ENCODE measurements around the gene CD247. TPM values are rescaled to one million over a fixed set of nuclear protein-coding genes. Genes with fewer than 3 reads are reported as not detected.

CD247 gene
- polyA plus RNA-seq, 5 donors, result 1.2 to 3.3 (median 1.7) TPM

DNA sequence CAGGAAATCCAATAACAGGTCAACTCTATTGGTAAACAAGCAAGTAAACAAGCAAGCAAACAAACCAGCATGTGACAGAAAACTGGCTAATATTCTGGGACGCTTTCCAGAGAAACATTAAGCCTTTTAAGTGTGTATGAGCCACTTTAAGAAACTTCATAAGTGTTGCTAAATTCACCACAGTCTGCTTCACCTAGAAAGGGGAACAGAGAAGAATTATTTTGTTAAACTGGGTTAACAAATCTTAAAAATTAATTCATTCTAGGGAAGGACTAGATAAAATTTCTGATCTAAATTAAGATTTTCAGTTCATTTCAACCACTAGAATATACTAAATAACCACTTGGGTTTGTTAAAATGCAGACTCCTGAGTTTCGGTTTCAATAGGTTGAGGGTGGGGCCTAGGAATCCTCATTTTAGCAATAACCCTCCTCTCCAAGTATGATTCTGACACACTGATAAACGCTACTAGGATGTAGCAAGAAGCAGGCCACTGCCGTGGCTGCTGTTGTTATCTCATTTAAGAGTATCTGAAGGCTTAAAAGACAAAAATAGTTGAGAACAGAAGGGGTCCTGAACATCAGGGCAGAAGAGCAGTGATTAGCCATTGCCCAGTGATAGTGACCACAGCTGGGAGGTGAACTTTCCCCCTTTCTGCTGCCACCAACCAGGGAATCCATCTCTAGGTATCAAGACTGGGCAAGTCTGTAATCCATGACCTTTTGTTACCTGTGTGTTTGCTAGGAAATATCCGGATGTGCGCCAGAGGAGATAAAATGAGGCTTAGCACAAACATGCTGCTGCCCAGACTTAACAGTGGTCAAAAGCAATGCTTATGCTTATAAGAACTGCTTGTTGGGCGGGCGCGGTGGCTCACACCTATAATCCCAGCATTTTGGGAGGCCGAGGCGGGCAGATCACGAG lies 24.0 kb upstream of the CD247 start:
- no peak for DNase-seq

DNA sequence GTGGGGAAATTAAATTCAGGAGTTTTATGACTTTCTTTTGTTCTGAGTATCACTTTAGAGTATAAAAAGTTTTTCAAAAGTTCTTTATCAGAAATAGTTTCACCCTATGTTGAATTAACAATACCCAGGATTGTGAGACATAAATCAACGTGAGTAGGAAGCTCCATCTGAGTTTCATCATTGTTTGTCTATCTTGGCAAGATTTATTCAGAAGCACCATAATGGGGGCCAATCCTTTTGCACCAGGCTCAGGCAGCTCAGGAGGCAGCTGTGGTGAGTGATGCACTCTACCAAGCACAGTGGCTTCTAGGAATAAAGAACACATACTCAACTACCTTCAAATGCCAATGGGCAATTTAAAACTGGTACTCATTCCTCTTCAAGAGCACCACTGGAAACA lies 23.3 kb upstream of the CD247 start:
- DNase-seq, result no peak

DNA sequence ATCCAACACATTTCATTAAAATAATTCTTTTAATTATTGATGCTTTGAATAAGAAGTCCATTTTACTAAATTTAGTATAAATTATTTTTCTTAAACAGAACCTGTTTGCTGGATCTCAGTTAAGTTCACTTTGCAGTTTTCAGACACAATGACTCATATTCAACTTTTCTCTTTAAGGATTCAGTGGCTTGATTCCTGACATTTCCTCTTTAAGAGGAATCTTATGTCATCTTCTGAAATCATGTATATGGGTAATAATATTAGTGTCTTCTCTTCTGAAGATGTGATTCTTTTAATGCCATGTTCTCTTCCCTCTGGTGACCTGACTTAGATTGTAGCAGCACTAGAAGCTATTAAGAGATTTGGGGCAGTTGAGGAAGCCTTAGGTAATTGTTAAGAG lies 22.7 kb upstream of the CD247 start:
- no peak for DNase-seq

DNA sequence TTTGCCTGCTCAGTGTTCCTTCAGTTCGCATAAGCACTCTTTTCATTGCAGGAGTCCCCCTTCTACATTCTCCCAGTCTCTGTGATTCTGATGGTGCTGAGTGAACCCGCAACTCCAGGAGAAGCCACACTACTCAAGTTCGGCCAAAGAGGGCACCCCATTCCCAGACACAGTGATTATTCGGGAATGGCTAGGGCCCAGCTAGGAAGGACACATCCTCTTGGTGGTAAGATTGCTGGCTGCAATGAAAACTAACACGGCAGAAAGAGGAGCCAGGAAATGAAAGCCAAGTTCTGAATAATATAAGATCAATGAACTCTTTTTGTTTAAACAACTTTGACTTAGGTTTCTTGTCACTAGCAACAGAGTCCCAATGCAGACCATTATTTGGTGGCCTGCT lies 20.3 kb upstream of the CD247 start:
- no peak for DNase-seq

DNA sequence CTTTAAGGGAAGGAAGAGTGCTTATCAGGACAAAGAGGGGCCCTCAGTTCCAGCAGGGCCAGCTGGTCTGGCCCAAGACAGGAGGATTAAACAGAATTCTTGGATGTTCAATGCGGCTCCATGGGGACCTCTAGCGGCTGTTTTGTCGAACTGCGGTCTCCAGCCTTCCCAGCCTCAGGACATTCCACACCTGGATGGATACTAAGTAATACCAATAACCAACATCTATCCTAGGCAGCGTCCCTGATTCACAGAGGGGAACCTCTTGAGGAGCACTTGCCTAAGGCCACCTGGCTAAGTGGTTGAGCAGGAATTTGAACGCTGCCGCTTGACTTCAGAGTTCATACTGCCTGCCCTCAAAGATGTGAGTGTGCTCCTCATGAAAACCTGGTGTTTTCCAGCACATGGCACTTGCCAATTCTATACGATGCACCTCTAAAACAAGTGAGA lies 15.5 kb upstream of the CD247 start:
- peak; percentile 47 to 67 for DNase-seq

DNA sequence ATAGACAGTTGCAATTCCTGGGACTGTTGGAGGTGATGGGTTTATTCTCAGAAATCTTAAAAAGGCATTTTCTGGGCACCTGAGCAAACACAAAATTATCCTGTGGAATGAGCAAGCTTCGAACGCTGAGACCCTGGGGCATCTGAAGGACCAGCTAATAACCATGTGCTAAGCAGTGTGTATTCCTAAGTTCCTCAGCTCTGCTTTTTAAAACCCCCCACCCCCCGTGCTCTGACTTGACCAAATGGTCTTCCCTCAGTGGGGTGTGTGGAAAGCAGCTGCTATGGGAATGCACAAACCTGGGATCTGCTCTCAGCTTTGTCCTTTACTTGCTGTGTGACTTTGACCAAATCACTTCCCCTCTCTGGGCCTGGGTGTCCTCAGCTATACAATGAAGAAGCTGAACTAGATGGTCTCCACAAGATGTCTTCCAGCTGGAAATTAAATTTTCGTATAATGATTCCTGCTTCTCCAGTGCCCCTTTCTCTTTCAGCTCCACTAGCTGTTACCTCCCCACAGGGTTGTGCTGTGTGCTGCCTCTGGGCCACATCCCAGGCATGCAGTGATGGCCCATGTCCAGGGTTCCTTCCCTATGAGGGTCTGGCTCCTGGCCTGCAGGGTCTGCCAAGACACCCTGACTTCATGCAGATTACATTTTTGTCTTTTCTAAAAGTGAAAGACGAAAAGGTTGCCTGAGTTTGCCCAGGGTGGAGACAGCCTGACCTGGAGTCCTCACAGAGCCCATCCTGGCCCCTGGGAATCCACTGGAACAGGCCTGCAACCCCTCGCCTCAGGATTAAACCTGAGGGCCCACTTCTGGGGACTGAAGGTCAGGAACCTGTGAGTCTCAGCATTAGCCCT lies 14.9 kb upstream of the CD247 start:
- no peak for DNase-seq

DNA sequence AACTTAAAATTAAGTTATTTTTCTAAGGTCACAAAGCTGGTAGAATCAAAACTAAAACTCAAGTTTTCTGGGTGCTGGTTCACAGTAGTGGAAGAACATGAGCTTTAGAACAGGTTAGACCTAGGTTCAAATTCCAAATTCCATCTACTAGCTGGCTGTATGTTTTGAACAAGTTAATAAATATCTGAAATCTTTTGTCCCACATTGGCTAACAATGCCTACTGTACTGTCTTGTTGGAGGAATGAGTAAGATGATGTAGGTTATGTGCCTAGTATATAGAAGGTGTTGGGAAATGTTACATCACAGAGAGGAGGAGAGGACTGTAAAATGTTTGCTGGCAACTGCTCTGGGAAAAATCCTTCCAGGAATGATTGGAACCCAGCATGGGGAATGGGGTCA lies 14.0 kb upstream of the CD247 start:
- no peak for DNase-seq

DNA sequence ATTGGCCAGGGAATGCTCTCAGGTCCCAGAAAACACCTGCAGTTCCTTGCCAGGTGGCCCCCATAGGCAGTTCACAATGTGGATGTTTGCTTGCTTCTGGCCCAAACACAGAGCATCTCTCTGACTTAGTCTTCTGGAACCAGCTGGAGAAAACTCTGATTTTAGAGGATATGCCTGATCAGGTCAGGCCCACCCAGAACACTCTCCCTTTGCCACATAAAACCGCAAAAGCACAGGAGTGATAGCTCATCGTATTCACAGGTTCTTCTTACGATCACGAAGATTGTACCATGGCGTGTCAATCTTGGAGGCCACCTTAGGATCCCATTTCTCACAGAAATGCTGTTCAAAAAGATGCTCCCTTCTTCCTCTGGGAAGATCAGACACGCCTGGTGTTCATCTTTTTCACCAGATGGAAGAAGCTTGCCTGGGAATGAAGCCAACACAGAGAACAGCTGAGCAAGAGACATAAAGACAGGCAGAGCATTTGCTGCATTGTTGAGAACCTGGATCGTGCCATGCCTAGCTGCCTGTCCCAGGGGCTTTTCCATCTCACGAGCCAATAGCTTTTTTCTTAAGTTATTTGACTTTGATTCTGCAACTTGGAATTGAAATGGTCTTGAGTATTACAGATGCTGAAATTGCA lies 11.6 kb upstream of the CD247 start:
- no peak for DNase-seq

DNA sequence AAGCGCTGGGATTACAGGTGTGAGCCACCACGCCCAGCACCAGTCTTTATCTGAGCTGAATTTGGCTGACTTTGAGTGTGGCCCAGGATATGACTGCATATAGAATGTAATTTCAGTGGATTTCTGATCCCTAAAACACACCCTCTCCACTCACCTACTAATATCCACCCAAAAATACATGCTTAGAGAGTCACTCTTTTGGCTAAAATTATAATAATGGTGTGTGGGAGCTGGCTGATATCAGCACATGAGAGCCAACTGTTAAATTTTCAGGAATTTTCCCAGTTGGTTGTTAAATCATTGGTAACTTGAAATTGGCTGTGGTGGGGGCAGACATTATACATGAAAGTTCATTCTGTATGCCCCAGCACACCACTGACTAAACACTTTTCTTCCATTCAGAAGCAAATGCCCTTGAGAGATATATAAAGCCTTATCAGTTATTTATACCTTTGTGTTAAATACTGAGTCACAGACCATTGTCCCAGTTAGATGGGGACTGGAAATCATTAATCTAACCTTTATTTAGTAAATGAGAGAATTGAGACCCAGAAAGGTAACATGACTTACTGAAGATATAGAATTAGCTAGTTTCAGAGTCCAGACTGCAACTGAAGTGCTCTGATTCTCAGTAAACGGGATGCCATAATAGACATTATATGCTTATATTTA lies 9.9 kb upstream of the CD247 start:
- DNase-seq, result no peak

DNA sequence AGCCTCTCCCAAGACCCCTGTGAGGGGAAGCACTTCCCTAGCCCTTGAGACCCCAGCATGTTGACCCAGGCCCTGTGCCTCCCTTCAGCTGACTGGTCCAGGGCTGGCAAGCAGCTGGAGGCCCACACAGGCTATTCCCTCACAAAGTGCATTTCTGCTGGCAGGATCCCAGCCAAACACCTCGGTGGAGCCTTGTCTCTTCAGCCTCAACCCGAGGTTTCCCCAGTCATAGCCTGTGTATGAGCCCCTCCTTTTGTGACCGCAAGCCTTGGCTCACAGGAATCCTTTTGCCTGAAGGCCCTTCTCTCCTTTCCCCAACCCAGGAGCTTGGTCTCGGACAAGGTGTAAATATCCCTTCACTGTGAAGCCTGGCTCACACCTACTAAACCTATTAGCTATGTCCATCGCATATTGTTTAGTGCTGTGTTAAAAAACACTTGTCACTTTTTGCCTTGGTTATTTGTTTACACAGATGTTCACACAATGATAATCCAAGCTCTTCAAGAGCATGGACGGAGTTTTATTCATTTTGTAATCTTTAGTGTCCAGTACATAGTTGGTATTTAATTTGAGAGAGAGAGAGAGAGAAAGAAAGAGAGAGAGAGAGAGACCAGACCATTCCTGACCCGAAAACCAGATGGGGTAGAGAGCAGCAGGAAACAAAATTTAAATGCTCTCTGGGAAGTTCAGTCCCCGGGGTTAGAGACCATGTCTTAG lies 8.5 kb upstream of the CD247 start:
- DNase-seq, result no peak

DNA sequence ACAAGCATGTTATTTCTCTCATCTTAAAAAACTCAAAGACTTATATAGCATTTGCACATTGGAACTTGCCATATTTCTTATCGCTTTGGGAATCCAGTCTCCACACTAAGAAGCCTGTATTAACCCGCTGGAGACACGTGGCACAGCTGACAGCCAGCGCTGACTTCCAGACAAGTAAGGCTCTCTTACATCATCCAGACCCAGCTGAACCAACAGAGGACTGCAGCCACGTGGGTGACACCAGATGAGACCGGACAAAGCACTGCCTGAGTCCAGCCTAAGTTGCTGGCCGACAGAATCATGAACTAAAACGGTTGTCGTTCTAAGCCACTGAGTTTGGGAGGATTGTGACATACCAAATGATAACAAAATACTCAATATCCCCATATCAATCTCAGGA lies 6.3 kb upstream of the CD247 start:
- no peak for DNase-seq

DNA sequence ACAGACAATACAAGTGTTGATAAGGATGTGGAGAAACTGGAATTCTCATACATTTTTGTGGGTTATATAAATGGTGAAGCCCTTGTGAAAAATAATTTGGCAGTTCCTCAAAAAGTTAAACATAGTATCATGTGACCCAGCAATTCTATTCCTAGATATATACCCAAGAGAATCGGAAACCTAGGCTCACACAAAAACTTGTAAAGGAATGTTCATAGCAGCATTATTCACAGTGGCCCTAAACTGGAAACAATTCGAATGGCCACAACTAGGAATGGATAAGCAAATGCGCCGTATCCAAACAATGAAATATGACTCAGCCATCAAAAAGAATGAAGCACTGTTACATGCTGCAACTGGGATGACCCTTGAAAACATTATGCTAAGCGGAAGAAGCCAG lies 3.9 kb upstream of the CD247 start:
- no peak for DNase-seq

DNA sequence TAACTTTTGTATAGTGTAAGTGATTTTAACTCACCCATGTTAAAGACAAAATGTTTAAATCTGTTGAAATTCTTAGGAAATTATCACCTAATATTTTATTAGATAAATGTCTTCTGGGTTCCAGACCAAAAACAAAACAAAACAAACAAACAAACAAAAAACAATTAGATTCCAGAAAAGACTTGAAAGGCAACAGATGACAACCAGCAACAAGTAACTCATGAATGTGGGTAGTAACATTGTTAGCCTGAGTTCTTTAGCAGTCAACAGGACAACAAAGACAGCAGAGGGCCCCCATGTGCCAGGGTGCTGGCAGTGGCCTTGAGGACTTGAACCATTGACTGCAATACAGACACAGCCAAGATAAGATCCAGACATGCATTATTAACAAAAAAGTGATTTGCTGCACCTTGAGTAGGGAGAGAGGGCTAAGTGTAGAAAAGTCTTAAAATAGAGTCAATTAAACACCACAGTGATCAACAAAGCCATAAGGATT lies 2.4 kb upstream of the CD247 start:
- DNase-seq, result no peak

DNA sequence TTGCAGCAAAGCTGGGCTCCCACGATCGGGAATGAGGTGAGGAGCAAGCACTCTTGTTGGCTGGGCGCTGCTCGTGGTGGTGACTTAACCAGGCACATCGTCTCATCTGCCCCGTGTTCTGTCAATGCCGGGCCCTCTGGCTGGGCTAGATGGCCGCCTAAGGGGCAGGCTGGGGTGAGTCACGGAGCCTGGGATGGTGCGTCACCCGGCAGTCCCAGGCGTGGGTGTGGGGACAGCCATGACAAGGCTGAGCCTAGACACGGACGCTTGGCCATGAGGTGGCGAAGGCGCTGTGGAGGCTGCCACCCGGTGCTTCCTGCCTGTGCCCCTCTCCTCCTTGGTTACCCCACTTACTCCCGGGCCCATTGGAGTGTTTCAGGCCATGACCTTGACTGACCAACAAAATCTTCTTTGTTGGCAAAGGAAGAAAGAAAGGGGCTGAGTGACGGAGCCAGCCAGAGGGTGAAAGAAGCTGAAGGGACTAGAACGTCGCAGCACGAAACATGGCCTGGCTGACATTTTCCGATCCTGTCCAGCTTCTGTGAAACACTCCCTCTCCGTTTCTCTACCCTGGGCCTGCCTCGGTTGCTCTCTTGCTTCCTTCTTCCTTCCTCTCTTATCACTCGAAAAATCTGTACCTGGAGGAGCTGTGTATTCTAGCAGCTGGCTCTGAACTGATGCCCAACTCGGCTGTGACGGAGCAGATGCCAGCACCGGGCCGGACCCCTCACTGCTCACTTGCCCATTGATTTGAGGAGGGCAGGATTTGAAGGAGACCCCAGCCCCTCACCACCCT lies 596 bp downstream of the CD247 start:
- no peak for DNase-seq

DNA sequence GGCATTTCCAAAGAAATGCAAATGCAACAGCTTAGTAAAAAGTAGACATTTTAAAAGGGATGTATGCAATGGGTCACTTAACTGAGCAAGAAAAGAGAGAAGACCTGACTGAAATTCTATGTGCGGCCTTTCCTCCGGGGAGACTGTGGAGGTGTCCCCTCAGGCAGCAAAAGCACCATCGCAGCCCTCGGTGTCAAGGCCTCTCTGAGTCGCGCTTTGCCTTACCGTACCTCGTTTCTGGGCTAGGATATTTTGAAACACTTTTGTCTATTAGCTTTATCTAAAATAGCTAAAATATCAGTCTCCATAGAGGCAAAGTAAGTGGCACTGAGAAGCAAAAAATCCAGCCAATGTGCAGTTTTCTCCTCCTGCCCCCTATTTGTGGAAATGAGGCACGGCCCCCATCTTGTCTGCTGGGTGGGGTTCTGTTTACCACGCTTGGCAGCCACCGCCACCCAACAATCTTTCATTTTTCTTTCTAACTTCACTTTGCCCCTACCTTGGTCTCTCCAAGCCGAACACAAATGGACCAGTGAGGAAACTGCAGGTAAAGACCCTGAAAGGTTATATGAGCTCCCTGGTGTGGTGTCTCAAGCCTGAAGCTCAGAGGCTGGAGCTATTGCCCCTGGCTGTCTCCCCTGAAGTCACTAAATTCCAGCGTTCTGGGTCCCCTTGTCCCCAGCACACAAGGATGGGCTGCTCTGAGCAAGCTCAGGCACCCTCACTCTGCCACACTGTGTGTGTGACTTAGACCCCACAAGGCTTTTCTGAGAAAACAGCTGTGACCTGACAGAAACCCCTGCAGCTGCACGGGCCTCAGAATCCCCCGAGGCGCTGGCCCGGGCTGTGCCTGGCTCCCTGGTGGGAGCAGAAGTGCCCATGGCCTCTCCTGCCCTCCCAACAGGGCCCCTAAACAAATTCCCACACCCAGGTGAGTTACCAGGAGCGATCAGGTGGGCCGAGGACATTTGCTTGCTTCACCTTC lies 1.6 kb downstream of the CD247 start:
- no peak for DNase-seq

DNA sequence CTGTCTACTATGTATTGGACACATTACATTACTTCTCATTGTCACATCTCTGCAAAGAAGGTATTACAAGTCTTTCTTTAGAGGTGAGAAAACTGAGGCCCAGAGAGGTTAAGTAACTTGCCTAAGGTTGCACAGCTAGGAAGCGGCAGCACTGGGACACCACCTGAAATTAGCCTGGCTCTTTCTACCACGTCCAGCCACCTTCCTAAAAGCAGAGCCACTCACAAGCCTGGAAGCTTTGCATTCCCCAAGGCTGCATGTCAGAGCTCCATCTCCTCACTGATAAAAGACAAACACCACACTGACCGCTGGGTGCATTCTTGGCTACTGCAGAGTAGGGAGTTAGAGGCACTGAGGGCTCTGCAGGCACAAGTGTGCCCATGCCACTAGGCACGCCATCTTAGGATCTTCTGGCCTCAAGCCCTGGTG lies 2.4 kb downstream of the CD247 start:
- DNase-seq, result no peak

DNA sequence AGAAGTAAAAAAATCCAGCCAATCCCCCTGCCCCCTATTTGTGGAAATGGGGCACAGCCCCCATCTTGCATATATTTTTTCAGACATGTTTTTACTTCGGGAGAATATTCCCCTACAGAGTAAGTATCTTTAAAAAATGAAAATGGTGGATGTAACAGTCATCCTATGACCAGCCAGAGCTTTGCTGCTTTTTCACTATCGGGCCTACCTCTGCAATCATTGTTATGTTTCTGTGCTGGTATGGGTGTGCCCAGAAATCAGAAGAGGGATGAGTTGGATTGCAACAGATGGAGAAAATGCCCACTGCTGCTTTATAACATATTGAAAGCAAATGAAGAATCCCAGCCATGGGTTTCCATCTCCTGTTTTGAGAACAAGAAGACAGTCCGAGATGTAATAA lies 2.9 kb downstream of the CD247 start:
- DNase-seq, result no peak

DNA sequence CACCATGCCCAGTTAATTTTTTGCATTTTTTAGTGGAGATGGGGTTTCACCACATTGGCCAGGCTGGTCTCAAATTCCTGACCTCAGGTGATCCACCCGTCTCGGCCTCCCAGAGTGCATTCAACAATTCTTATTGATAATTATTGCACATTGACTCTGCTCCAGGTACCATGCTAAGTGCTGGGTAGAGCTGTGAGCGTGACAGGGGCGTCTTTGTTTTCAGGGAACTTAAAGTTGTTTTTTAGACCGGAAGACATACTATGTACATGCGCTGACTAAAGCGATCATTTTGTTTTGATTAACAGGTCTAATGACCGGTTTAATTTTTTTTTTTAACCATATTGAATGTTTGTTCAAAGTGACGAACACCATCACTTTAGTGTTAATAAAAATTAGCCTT lies 4.0 kb downstream of the CD247 start:
- no peak for DNase-seq

All from right lung (tissue), 5 donors.